H9 (cell line): ENCODE data around the gene CD7. TPM values are rescaled to one million over a fixed set of nuclear protein-coding genes. Genes with fewer than 3 reads are reported as not detected.

Experiments
- DNase-seq: peaks from one replicate; pipeline ENCODE4 v3.0.0-alpha.2; 2017
- H2AFZ ChIP-seq: one replicate; pipeline ENCODE4 v1.6.1; 2013; ENCODE audit warnings: mild to moderate bottlenecking, low read length, control low read depth, moderate library complexity
- H2AK5ac ChIP-seq: 2 replicates; pipeline ENCODE4 v1.6.1; 2013; ENCODE audit warnings: low read length, control low read depth, mixed read lengths; ENCODE audit not compliant: insufficient read length
- H2BK120ac ChIP-seq: one replicate; pipeline ENCODE4 v1.6.1; 2013; ENCODE audit warnings: low read depth, mild to moderate bottlenecking, low read length, control low read depth, inconsistent platforms; ENCODE audit not compliant: poor library complexity, severe bottlenecking
- H2BK12ac ChIP-seq: 2 replicates; pipeline ENCODE4 v1.6.1; 2013; ENCODE audit warnings: low read length, control low read depth, mixed read lengths, low read depth; ENCODE audit not compliant: insufficient read length
- H2BK15ac ChIP-seq: 2 replicates; pipeline ENCODE4 v1.6.1; 2013; ENCODE audit warnings: low read depth, low read length, control low read depth
- H2BK20ac ChIP-seq: one replicate; pipeline ENCODE4 v1.6.1; 2013; ENCODE audit warnings: low read depth, mild to moderate bottlenecking, low read length, control low read depth, inconsistent platforms; ENCODE audit not compliant: poor library complexity, severe bottlenecking
- H2BK5ac ChIP-seq: 2 replicates; pipeline ENCODE4 v1.6.1; 2013; ENCODE audit warnings: low read length, control low read depth, mixed read lengths; ENCODE audit not compliant: insufficient read length
- H3K14ac ChIP-seq: 2 replicates; pipeline ENCODE4 v1.6.1; 2013; ENCODE audit warnings: low read length, control low read depth; ENCODE audit not compliant: insufficient read depth
- H3K18ac ChIP-seq: 2 replicates; pipeline ENCODE4 v1.6.1; 2013; ENCODE audit warnings: low read depth, mild to moderate bottlenecking, mixed read lengths, low read length, control low read depth; ENCODE audit not compliant: insufficient read length
- H3K23ac ChIP-seq: 2 replicates; pipeline ENCODE4 v1.6.1; 2013; ENCODE audit warnings: low read length, control low read depth, mixed read lengths, low read depth; ENCODE audit not compliant: insufficient read length
- H3K23me2 ChIP-seq: 2 replicates; pipeline ENCODE4 v1.6.1; 2013; ENCODE audit warnings: low read depth, mild to moderate bottlenecking, mixed read lengths, low read length, control low read depth; ENCODE audit not compliant: insufficient read length, poor library complexity, severe bottlenecking
- H3K27ac ChIP-seq: 2 replicates; pipeline ENCODE4 v1.5.1; 2013; ENCODE audit warnings: low read length, control low read depth, mixed read lengths, low read depth; ENCODE audit not compliant: insufficient read length
- H3K27me3 ChIP-seq: 2 replicates; pipeline ENCODE4 v1.6.1; 2013; ENCODE audit warnings: low read length, control low read depth, inconsistent platforms; ENCODE audit not compliant: insufficient read depth
- H3K4ac ChIP-seq: 2 replicates; pipeline ENCODE4 v1.6.1; 2013; ENCODE audit warnings: low read depth, mild to moderate bottlenecking, control low read depth, inconsistent platforms, low read length, moderate library complexity
- H3K4me1 ChIP-seq: 2 replicates; pipeline ENCODE4 v1.6.1; 2013; ENCODE audit warnings: low read length, control low read depth, inconsistent platforms; ENCODE audit not compliant: insufficient read depth
- H3K4me2 ChIP-seq: 2 replicates; pipeline ENCODE4 v1.6.1; 2013; ENCODE audit warnings: low read length, control low read depth, mixed read lengths; ENCODE audit not compliant: insufficient read length, insufficient read depth
- H3K56ac ChIP-seq: 2 replicates; pipeline ENCODE4 v1.6.1; 2013; ENCODE audit warnings: low read depth, mild to moderate bottlenecking, mixed read lengths, low read length, control low read depth; ENCODE audit not compliant: insufficient read length
- H3K79me1 ChIP-seq: 2 replicates; pipeline ENCODE4 v1.6.1; 2013; ENCODE audit warnings: low read depth, mild to moderate bottlenecking, moderate library complexity, low read length, control low read depth, inconsistent platforms; ENCODE audit not compliant: insufficient read depth, poor library complexity, severe bottlenecking
- H3K79me2 ChIP-seq: 2 replicates; pipeline ENCODE4 v1.6.1; 2013; ENCODE audit warnings: low read length, control low read depth, inconsistent platforms; ENCODE audit not compliant: insufficient read depth
- H3K9ac ChIP-seq: 2 replicates; pipeline ENCODE4 v1.6.1; 2013; ENCODE audit warnings: low read length, control low read depth, mixed read lengths; ENCODE audit not compliant: insufficient read length; ENCODE audit errors: extremely low read depth
- H3K9me3 ChIP-seq: one replicate; pipeline ENCODE4 v1.6.1; 2013; ENCODE audit warnings: low read depth, low read length, inconsistent platforms; ENCODE audit not compliant: control insufficient read depth
- H3T11ph ChIP-seq: one replicate; pipeline ENCODE4 v1.6.1; 2013; ENCODE audit warnings: mild to moderate bottlenecking, low read length, control low read depth, inconsistent platforms
- H4K20me1 ChIP-seq: one replicate; pipeline ENCODE4 v1.6.1; 2013; ENCODE audit not compliant: control insufficient read depth, insufficient read length, insufficient read depth
- H4K5ac ChIP-seq: 2 replicates; pipeline ENCODE4 v1.6.1; 2013; ENCODE audit warnings: low read depth, mild to moderate bottlenecking, mixed read lengths, low read length, control low read depth; ENCODE audit not compliant: insufficient read length
- H4K8ac ChIP-seq: replicated peaks from 2 replicates; pipeline ENCODE4 v1.6.1; 2013; ENCODE audit warnings: low read length, control low read depth, mixed read lengths, low read depth; ENCODE audit not compliant: insufficient read length
- H4K91ac ChIP-seq: 2 replicates; pipeline ENCODE4 v1.6.1; 2013; ENCODE audit warnings: low read depth, mild to moderate bottlenecking, moderate library complexity, mixed read lengths, low read length, control low read depth; ENCODE audit not compliant: insufficient read length
- H3K27ac Mint-ChIP-seq, 3 experiments: 2 replicates in 2 of 3; 3 replicates in 1 of 3; pipeline ENCODE4 v1.8.0; 2020 to 2021; ENCODE audit warnings: mixed read lengths in 3 of 3, mild to moderate bottlenecking in 1 of 3, moderate library complexity in 1 of 3
- H3K27me3 Mint-ChIP-seq: 2 replicates; pipeline ENCODE4 v1.8.0; 2021; ENCODE audit warnings: low read depth, mild to moderate bottlenecking, moderate library complexity, mixed read lengths
- H3K36me3 Mint-ChIP-seq, 3 experiments: 2 replicates in 2 of 3; 3 replicates in 1 of 3; pipeline ENCODE4 v1.8.0; 2020 to 2021; ENCODE audit warnings: low read depth in 3 of 3, mixed read lengths in 3 of 3; ENCODE audit not compliant: insufficient read depth in 1 of 3
- H3K4me1 Mint-ChIP-seq, 2 experiments: 2 replicates each; pipeline ENCODE4 v1.8.0; 2020; ENCODE audit warnings: mixed read lengths in 2 of 2
- H3K4me3 Mint-ChIP-seq, 2 experiments: 2 replicates in 1 of 2; 3 replicates in 1 of 2; pipeline ENCODE4 v1.8.0; 2020 to 2021; ENCODE audit warnings: mild to moderate bottlenecking in 2 of 2, mixed read lengths in 2 of 2, moderate library complexity in 1 of 2
- H3K9me3 Mint-ChIP-seq, 2 experiments: 2 replicates in 1 of 2; 3 replicates in 1 of 2; pipeline ENCODE4 v1.8.0; 2020; ENCODE audit warnings: mild to moderate bottlenecking in 2 of 2, mixed read lengths in 2 of 2, moderate library complexity in 1 of 2
- CTCF ChIP-seq: fragments of 200-600 bp; sonication (generic); conservative IDR thresholded peaks from 3 replicates; pipeline ENCODE4 v1.8.0; 2021; ENCODE audit warnings: antibody characterized with exemption, mild to moderate bottlenecking
- WGBS: extraction: QIAGEN DNeasy Blood & Tissue Kit; methylation state at CpG from one replicate; pipeline ENCODE4 v1.1.7; 2013; ENCODE audit warnings: missing lambda C conversion rate, low lambda C conversion rate, mixed read lengths; ENCODE audit not compliant: insufficient read length; ENCODE audit errors: extremely low coverage; 5-methylcytosine and 5-hydroxymethylcytosine counted together
- total RNA-seq: library from RNA; stranded (reverse); gene quantifications from 2 replicates; pipeline ENCODE4 v1.2.1, GENCODE V29; 2021

Gene CD7
- total RNA-seq, 1 experiment from 2014 or later = 0.35 TPM

GRCh38 chr17:82294064-82294773, 23.2 kb downstream of the CD7 start:
- no peak for DNase-seq
- Histone ChIP-seq H3K4ac (no peak overlapping the region), H3K18ac (no peak overlapping the region), H2BK20ac (no peak overlapping the region), H3K4me1 (no peaks in the 10 kb centered on the region; the same call in 1 of the 2 replicates), H2AFZ (no peak overlapping the region), H4K20me1 (no peaks in the 10 kb centered on the region), H3K4me2 (peak overlapping the region; percentile 45), H2BK15ac (no peak overlapping the region), H3K56ac (no peak overlapping the region), H3K27ac (no peak overlapping the region), H4K5ac (no peak overlapping the region), H3K79me1 (no peaks in the 10 kb centered on the region), H2BK120ac (no peak overlapping the region), H4K91ac (no peak overlapping the region), H3K27me3 (no peaks in the 10 kb centered on the region), H2AK5ac (no peak overlapping the region), H3K9ac (no peak overlapping the region), H3K14ac (no peak overlapping the region), H4K8ac (no peak overlapping the region), H3K79me2 (no peaks in the 10 kb centered on the region), H3T11ph (no peak overlapping the region), H2BK5ac (no peak overlapping the region), H3K9me3 (no peaks in the 10 kb centered on the region), H3K23ac (no peak overlapping the region), H2BK12ac (no peak overlapping the region), H3K23me2 (peaks cover 6% of the 10 kb centered on the region)
- no peaks in the 10 kb centered on the region for H3K36me3 Mint-ChIP-seq
- H3K27me3 Mint-ChIP-seq = peaks cover 38% of the 10 kb centered on the region
- peaks cover 15 to 41% of the 10 kb centered on the region in 2 experiments for H3K4me1 Mint-ChIP-seq
- no peak for TF ChIP-seq CTCF
- H3K9me3 Mint-ChIP-seq = no peaks in the 10 kb centered on the region
- H3K4me3 Mint-ChIP-seq = peak overlapping the region; percentile 70 to 85
- no CpG with 5 or more reads among the region's 15 CpGs for WGBS
- no peak overlapping the region for H3K27ac Mint-ChIP-seq
